HG03521 (cell line): Measurements from ENCODE around the gene GRIA3.

Source experiments
- ATAC-seq: cut with Tn5 transposase; IDR thresholded peaks from one replicate; pipeline ENCODE4 v1.9.1; 2021; ENCODE audit warnings: mild to moderate bottlenecking, moderate library complexity; ENCODE audit not compliant: unreplicated experiment

Gene GRIA3

DNA sequence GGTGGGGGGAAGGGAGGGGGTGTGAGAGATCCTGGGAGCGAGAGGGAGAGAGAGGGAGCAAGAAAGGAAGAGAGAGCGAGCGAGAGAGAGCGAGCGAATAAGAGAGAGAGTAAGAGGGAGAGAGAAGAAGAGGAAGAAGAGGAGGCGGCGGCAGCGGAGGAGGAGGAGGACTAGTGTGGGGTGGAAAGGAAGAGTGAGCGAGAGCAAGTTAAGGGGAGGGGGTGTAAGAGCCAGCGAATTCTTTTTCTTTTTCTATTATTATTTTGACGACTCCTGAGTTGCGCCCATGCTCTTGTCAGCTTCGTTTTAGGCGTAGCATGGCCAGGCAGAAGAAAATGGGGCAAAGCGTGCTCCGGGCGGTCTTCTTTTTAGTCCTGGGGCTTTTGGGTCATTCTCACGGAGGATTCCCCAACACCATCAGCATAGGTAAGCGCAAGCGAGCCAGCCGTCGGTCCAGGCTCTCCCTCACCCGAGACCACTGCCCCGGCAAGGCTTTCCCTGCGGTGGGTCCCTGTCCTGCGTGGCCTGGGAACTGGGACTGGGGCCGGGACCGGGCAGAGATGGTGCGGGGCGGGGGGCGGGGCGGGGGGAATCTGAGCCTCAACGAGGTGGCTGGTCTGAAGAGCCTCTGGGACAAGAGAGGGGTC, at the start of gene GRIA3:
GRIA3 (plus strand) TSS at position 60 of the 647 bp plus-strand sequence; CDS start at position 318, 258 bp downstream.
- ATAC-seq: no peak

DNA sequence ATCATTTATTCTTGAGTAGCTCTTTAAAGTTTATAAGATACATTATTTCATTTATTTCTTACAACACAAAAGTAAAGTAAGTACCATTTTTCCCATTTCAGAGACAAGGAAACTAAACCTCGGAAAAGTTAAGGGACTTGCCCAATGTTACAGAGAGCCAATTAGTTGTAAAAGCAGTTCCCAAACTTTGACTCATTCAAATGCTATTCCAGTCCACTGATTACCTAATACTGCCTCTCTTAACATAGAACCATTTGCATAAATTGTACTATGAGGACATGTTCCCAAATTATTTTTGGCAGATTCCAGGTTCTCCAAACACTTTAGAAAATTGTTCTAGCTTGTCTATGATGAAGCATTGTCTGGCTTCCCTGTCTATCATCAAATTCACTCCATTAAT, 45.6 kb upstream of the GRIA3 start:
- ATAC-seq: no peak

DNA sequence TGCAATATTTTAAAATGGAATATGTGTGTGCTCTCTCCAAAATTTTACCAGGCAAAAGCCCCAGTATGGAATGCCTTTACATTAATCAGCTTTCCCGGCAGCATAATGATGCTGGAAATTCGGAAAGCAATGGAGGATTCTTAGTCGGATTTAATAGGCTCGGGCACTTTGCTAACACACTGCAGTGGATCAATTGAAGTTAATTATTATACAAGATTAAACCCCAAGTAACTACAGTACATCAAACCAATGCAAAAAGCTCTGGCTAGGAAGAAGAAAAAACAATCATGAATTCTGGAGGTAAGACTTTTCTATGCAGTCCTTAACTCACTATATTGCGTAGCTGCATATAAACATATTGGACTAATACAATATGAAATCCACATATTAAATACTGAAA, 43.6 kb upstream of the GRIA3 start:
- no peak for ATAC-seq

GRCh38 chrX:123140904-123141303, 43.2 kb upstream of the GRIA3 start:
- ATAC-seq: no peak

DNA sequence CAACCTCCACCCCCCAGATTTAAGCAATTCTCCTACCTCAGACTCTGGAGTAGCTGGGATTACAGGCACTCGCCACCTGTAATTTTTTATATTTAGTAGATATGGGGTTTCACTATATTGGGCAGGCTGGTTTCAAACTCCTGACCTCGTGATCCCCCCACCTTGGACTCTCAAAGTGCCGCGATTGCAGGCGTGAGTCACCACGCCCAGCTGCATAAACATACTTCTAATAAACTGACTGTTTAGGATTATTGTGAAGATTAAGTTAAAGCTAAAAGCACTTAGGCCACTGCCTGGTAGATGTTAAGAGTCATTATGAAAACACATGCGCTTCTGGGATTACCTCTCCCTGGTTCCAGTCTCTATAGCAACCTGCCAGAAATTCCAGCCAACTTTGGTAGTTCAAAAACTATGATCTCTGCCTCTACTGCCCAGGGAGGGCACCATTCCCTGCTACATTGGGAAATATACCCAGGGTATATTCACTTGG, 30.2 kb upstream of the GRIA3 start:
- ATAC-seq: no peak

GRCh38 chrX:123155327-123155726, 28.8 kb upstream of the GRIA3 start:
- no peak for ATAC-seq

GRCh38 chrX:123157586-123157985, 26.5 kb upstream of the GRIA3 start:
- no peak for ATAC-seq

GRCh38 chrX:123159403-123159802, 24.7 kb upstream of the GRIA3 start:
- ATAC-seq: no peak

DNA sequence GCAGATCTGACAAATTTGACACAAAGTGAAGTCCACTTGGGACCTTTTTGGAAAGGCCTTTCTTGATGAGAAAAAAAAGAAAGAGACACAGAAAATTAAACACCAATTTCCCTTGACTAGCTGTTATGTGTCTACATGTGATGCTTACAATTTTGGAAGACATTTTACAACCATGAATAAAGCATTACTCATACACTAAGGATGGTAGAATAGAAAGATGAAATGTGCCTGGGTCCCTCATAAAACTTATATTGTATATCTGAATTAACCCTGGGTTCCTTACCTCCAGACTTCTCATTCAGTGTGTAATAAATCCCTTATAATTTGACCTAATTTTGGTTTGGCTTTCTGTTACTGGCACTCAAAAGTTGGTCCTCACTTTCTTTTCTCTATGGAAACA, 16.5 kb upstream of the GRIA3 start:
- no peak for ATAC-seq

DNA sequence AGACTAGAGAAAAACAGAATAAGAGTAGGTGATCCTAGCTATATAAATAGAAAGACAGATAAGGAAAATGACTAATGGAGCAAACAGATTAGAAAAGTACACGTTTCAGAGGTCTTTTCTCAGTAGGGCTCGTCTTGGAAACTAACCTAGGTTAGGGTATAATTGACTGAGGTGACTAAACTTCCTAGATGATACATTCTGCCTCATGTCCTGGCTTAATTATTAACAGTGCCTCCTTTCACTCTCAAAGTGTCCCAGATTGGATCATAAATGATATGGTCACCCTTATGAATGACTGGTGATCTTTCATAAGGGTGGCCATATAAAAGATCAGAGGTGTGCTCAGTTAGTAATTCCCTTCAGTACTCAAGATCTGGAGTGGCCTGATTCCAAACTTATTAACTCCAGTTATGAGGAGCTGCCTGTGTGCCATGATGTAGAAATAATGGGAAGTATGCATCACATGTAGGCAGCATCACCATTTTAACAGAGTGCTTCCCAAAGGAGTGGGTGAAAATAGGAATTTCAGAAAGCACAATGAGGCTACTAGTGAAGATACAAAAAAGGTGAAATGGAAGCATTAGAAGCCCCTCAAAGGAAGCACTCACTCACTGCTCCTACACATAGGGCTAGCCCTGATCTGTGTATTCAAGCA, 14.7 kb upstream of the GRIA3 start:
- ATAC-seq: no peak

GRCh38 chrX:123170546-123170945, 13.5 kb upstream of the GRIA3 start:
- no peak for ATAC-seq

DNA sequence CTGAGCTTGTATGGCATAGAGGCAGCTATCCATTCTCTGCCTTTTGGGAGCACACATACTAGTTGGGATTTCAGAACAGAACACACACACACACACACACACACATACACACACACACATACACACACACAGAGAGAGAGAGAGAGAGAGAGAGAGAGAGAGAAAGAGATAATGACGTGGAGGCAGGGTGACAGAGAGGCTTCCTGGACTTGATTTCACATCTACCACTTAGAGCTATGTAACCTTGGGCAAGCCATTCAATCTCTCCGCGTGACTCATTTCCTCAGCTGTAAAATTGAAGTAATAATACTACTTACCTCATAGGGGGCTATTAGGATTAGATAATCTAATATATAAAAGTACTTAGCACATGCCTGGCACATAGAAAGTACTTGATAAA, 12.3 kb upstream of the GRIA3 start:
- ATAC-seq: no peak

DNA sequence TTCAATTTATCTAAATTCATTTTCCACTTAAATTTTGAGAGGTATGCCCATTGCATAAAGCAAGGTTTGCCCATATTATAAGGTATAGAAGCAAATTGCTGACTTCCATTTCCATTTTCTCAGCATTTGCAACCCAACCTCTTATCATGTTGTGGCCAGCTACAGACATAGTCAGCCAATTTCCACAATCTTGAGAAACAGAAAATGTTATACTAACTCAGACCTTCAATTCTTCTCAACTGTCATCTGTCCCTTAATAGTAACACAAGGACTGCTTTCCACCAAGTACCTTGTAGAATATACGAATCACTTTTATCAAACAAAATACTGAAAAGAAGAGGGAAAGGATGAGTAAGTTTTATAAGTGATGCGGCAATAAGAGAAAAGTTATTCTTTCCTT, 11.2 kb upstream of the GRIA3 start:
- ATAC-seq: no peak

DNA sequence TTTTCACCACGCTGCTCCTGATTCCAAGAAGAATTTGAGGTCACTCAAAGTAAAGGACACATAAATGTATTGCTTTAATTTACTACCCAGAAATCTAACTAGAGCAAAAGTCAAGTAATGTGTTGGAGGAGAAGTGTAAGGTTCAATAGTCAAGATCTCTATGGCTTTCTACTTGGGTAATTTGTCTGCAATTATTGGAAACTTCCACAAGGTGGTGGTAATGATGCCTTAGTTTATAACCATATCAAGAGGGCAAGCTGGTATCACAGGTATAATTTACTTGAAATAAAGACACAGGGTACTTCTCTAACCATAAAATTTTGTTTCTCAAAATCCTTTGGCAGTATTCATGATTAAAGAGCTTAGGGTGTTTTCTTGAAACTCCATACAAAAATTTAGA, 10.2 kb upstream of the GRIA3 start:
- no peak for ATAC-seq

DNA sequence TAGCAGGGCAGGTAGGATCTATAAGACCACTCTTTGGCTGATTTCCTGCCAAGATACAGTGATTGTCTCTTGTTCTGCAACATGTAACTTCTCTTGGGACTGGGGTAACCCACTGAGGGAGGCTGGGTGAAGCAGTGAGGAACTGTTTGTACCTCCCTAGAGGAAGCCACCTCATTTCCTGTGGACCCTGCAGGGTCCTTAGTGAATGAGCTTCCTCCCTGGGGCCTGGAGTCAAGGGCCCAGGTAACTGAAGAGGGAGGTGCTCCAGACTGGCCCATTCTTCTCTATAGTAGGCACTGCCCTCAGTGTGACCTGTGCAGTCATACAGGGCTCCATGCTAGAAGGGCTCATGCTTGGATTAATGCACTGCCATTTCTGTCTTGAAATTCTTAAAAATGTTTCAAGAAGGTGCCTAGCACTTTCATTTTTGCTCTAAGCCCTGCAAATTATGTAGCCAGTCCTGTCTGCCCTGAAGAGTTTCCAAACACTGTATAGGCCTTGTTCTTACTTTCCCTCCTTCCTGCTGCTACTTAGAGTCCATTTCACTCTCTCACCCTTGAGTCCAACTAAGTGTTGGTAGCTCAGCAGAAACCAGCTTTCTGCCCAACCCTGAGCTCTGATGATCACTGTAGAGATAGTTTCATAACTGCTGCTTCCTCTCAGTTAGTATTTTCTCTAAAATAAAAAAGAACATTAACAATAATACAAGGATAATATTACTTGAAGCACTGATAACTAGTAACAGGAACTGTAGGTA, 8.5 kb upstream of the GRIA3 start:
- no peak for ATAC-seq

- no peak for ATAC-seq
Measured at GRCh38 chrX:123181233-123181914, 2.7 kb upstream of the GRIA3 start.

GRCh38 chrX:123184866-123185276, 793 bp downstream of the GRIA3 start:
- ATAC-seq: no peak

DNA sequence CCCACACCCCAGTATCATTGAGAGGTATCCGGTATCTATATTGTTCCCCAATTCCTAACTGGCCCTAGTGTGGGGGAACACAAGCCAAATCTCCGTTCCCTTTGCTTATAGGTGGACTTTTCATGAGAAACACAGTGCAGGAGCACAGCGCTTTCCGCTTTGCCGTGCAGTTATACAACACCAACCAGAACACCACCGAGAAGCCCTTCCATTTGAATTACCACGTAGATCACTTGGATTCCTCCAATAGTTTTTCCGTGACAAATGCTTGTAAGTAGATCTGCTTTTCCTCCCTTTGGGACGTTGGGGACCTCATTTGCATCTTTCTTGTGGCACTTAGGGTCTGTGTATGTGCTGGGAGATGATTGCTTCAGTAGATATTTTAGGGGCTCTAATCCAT, 1.6 kb downstream of the GRIA3 start:
- no peak for ATAC-seq

DNA sequence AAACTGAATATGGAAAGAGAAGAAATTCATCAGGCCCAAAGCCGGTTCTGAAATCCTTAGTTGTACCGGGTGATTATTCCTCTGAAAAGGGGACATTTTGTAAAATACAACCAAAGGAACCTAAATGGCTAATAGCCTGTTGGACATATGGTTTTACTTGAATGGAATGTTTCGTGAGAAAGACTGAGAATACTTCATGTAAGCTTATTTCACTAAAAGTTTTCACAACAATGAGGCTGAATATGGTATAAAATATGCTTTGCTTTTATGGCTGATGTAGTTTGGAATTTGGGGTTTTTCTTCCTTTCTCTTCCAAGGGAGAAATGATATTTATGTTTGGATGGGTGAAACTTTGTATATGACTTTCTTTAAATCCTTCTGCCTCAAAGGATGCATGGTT, 2.7 kb downstream of the GRIA3 start:
- no peak for ATAC-seq

DNA sequence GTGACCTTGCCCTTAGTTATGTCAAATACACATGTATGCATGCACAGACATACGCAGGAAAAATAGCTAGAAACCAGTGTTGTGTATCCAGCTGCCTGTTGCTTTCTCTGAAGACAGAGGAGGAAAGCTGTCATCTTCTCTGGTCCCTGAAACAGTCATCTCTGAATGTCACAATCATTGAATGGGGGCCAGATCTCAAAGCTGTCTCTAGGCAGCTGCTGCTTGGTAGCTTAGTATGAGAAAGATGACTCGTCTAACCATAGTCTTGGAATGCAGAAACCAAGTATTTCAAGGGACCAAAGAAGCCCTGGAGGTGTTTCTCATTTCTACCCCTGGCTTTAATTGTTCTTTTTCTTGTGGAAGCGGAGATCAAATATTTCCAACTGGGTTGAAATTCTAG, 4.0 kb downstream of the GRIA3 start:
- no peak for ATAC-seq

DNA sequence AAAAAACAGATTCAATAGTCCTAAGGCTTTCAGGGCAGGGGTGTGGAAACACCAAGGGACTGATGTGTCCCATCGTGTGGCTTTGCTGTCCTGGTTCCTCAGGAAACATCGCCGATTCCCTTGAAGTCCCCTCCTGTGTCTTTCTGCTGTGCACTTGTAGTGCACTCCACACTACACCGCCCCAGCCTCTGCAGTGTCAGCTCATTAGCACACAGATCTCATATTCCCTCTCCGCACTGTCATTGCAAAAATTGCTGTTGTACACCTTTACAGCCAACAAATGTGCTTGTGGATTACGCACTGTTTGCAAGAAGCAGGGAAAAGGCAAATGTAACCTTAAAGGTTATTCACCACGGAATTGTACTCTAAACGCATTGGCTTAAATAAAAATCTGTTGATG, 5.3 kb downstream of the GRIA3 start:
- no peak for ATAC-seq
